GM23338 (cell line): ENCODE measurements around the gene SLC16A12. TPM values are rescaled to one million over a fixed set of nuclear protein-coding genes. Genes with fewer than 3 reads are reported as not detected.

Experiments used
- ATAC-seq: fragments of 200-7000 bp; cut with Tn5 transposase; 3 replicates; pipeline ENCODE4 v1.9.1; 2020
- DNase-seq: peaks from one replicate; pipeline ENCODE4 v3.0.0-alpha.2; 2015; ENCODE audit warnings: low spot score
- H2AFZ ChIP-seq: fragments of 200-600 bp; sonication (generic); 2 replicates; pipeline ENCODE4 v1.8.0; 2016; ENCODE audit warnings: antibody characterized with exemption, mild to moderate bottlenecking, moderate library complexity
- H3F3A ChIP-seq: fragments of 200-600 bp; sonication (generic); replicated peaks from 2 replicates; pipeline ENCODE4 v1.8.0; 2017; ENCODE audit warnings: antibody characterized with exemption, mixed run types, low read depth
- H3K27ac ChIP-seq: fragments of 200-600 bp; sonication (generic); 2 replicates; pipeline ENCODE4 v1.6.1; 2016; ENCODE audit warnings: low read depth
- H3K27me3 ChIP-seq: fragments of 200-600 bp; sonication (generic); 2 replicates; pipeline ENCODE4 v1.8.0; 2016; ENCODE audit warnings: mild to moderate bottlenecking, mixed run types, moderate library complexity; ENCODE audit not compliant: insufficient read depth
- H3K36me3 ChIP-seq: fragments of 200-600 bp; sonication (generic); 2 replicates; pipeline ENCODE4 v1.8.0; 2016; ENCODE audit warnings: mild to moderate bottlenecking; ENCODE audit not compliant: insufficient read depth
- H3K4me1 ChIP-seq: fragments of 200-600 bp; sonication (generic); 2 replicates; pipeline ENCODE4 v1.8.0; 2016; ENCODE audit warnings: mild to moderate bottlenecking, moderate library complexity; ENCODE audit not compliant: insufficient read depth
- H3K4me2 ChIP-seq: fragments of 200-600 bp; sonication (generic); 2 replicates; pipeline ENCODE4 v1.7.1; 2017; ENCODE audit warnings: mixed run types
- H3K4me3 ChIP-seq: fragments of 200-600 bp; sonication (generic); 2 replicates; pipeline ENCODE4 v1.6.1; 2016; ENCODE audit warnings: mixed run types
- H3K79me2 ChIP-seq: fragments of 200-600 bp; sonication (generic); replicated peaks from 2 replicates; pipeline ENCODE4 v1.8.0; 2017; ENCODE audit warnings: mild to moderate bottlenecking; ENCODE audit not compliant: insufficient read depth
- H3K9me2 ChIP-seq: fragments of 200-600 bp; sonication (generic); 2 replicates; pipeline ENCODE4 v1.8.0; 2017; ENCODE audit not compliant: insufficient read depth
- H4K20me1 ChIP-seq: fragments of 200-600 bp; sonication (generic); replicated peaks from 2 replicates; pipeline ENCODE4 v1.8.0; 2017; ENCODE audit warnings: mild to moderate bottlenecking; ENCODE audit not compliant: insufficient read depth
- H3K27ac Mint-ChIP-seq: 2 replicates; pipeline ENCODE4 v1.8.0; 2020; ENCODE audit warnings: inconsistent platforms, mild to moderate bottlenecking, moderate library complexity, mixed read lengths
- H3K27me3 Mint-ChIP-seq: 3 replicates; pipeline ENCODE4 v1.8.0; 2022; ENCODE audit warnings: low read depth, mild to moderate bottlenecking, moderate library complexity, mixed read lengths, inconsistent platforms; ENCODE audit not compliant: insufficient read depth, poor library complexity
- H3K36me3 Mint-ChIP-seq: 3 replicates; pipeline ENCODE4 v1.8.0; 2021; ENCODE audit warnings: low read depth, mild to moderate bottlenecking, inconsistent platforms, moderate library complexity, mixed read lengths
- H3K4me1 Mint-ChIP-seq: 3 replicates; pipeline ENCODE4 v1.8.0; 2020; ENCODE audit warnings: mild to moderate bottlenecking, inconsistent platforms, mixed read lengths
- H3K4me3 Mint-ChIP-seq: 3 replicates; pipeline ENCODE4 v1.8.0; 2021; ENCODE audit warnings: moderate library complexity, mild to moderate bottlenecking, inconsistent platforms, mixed read lengths
- H3K9me3 Mint-ChIP-seq: 3 replicates; pipeline ENCODE4 v1.8.0; 2020; ENCODE audit warnings: moderate library complexity, mild to moderate bottlenecking, inconsistent platforms, mixed read lengths
- CREB1 ChIP-seq: fragments of 250-450 bp; sonication (Bioruptor Pico); IDR thresholded peaks from 2 replicates; pipeline ENCODE4 v1.5.0; 2020; ENCODE audit warnings: low read depth, mild to moderate bottlenecking, moderate library complexity
- CTCF ChIP-seq, 2 experiments: fragments of 200-600 bp in 1 of 2; sonication (generic) in 1 of 2; conservative IDR thresholded peaks; 2 replicates each; pipeline versions ENCODE4 v1.5.1 to v1.6.1; 2016 to 2017; ENCODE audit warnings: antibody characterized with exemption in 2 of 2, low read depth in 2 of 2, mild to moderate bottlenecking in 2 of 2, moderate library complexity in 1 of 2
- ETS1 ChIP-seq: IDR thresholded peaks from 2 replicates; pipeline ENCODE4 v1.6.1; 2016; ENCODE audit warnings: antibody characterized with exemption
- EZH2 ChIP-seq: fragments of 200-600 bp; sonication (generic); IDR thresholded peaks from one replicate; pipeline ENCODE4 v1.8.0; 2017; ENCODE audit warnings: antibody characterized with exemption, mild to moderate bottlenecking, low read depth; ENCODE audit not compliant: unreplicated experiment
- EZH2phosphoT487 ChIP-seq: fragments of 200-600 bp; sonication (generic); IDR thresholded peaks from one replicate; pipeline ENCODE4 v1.8.1; 2018; ENCODE audit warnings: antibody characterized with exemption; ENCODE audit not compliant: unreplicated experiment
- JUNB ChIP-seq: IDR thresholded peaks from one replicate; pipeline ENCODE4 v1.6.1; 2016; ENCODE audit warnings: antibody characterized with exemption; ENCODE audit not compliant: unreplicated experiment
- NANOG ChIP-seq: IDR thresholded peaks from 2 replicates; pipeline ENCODE4 v1.6.1; 2016; ENCODE audit warnings: antibody characterized with exemption, borderline replicate concordance
- POLR2AphosphoS5 ChIP-seq: IDR thresholded peaks from 2 replicates; pipeline ENCODE4 v1.6.1; 2016; ENCODE audit warnings: antibody characterized with exemption, low read depth
- REST ChIP-seq: IDR thresholded peaks from one replicate; pipeline ENCODE4 v1.6.1; 2018; ENCODE audit warnings: antibody characterized with exemption; ENCODE audit not compliant: unreplicated experiment
- STAT1 ChIP-seq: IDR thresholded peaks from one replicate; pipeline ENCODE4 v1.6.1; 2016; ENCODE audit warnings: antibody characterized with exemption; ENCODE audit not compliant: unreplicated experiment
- ZNF331 ChIP-seq: fragments of 250-450 bp; sonication (Bioruptor Pico); IDR thresholded peaks from 2 replicates; pipeline ENCODE4 v1.5.0; 2020; ENCODE audit warnings: low read depth, mild to moderate bottlenecking, moderate library complexity
- ZNF462 ChIP-seq: fragments of 250-450 bp; sonication (Bioruptor Pico); IDR thresholded peaks from 2 replicates; pipeline ENCODE4 v1.5.0; 2020; ENCODE audit warnings: mild to moderate bottlenecking, moderate library complexity
- polyA plus RNA-seq: library from polyadenylated mRNA; unstranded; fragments of >200 nt; fragmentation: Nextera tagmentation; extraction: Ambion mirVana; gene quantifications from 2 replicates; pipeline ENCODE4 v1.2.1, GENCODE V29; 2016
- total RNA-seq: library from RNA; depleted of rRNA; stranded (reverse); fragments of >200 nt; shearing (Covaris generic); gene quantifications from 2 replicates; pipeline ENCODE4 v1.2.3, GENCODE V29; 2014

The SLC16A12 gene
- total and polyA plus RNA-seq, 2 experiments from 2014 or later: 0.84 to 2.0 TPM

GRCh38 chr10:89553064-89553734 lies 17.8 kb upstream of the SLC16A12 start:
- Histone ChIP-seq H3F3A (no peaks in the 10 kb centered on the region), H3K4me1 (no peaks in the 10 kb centered on the region), H3K9me2 (0 out of 2 replicates have a peak, but pooled peaks cover 4% of the 10 kb centered on the region), H3K4me2 (no peak overlapping the region), H3K79me2 (no peaks in the 10 kb centered on the region), H3K27me3 (no peaks in the 10 kb centered on the region), H4K20me1 (no peaks in the 10 kb centered on the region), H2AFZ (no peak overlapping the region), H3K27ac (no peak overlapping the region), H3K36me3 (no peaks in the 10 kb centered on the region), H3K4me3 (no peak overlapping the region)
- ATAC-seq: no peak
- H3K27me3 Mint-ChIP-seq: peaks cover 7% of the 10 kb centered on the region
- H3K27ac Mint-ChIP-seq: no peak overlapping the region
- TF ChIP-seq STAT1: no peak
- TF ChIP-seq CREB1 (CRISPR knock-in tag): no peak
- no peak for TF ChIP-seq EZH2
- TF ChIP-seq EZH2phosphoT487: no peak
- TF ChIP-seq POLR2AphosphoS5: no peak
- no peak for TF ChIP-seq JUNB
- TF ChIP-seq ETS1: no peak
- TF ChIP-seq CTCF (conservative IDR thresholded peaks at IDR 0.05; ENCODE audit: low read depth in 2 of 2): no peak
- no peak for TF ChIP-seq REST
- no peak for TF ChIP-seq ZNF331 (CRISPR knock-in tag)
- no peak for TF ChIP-seq ZNF462
- no peak for TF ChIP-seq NANOG
- DNase-seq: no peak
- H3K4me3 Mint-ChIP-seq: no peak overlapping the region
- H3K36me3 Mint-ChIP-seq: no peaks in the 10 kb centered on the region; the same call in 2 of the 3 replicates
- peaks cover under 1% of the 10 kb centered on the region; the same call in 2 of the 3 replicates for H3K4me1 Mint-ChIP-seq
- no peaks in the 10 kb centered on the region for H3K9me3 Mint-ChIP-seq
